Stimulated activated CD8-positive, alpha-beta memory T cell treated with anti-CD3 and anti-CD28 coated beads, Interleukin-7, amount 100 ng/mL, for 24 hours (primary cell): ENCODE measurements around the gene COL9A2.

Experiments used
- DNase-seq: peaks from one replicate; pipeline ENCODE4 v3.0.0-alpha.2; 2020; ENCODE audit warnings: low read depth

Gene COL9A2

DNA sequence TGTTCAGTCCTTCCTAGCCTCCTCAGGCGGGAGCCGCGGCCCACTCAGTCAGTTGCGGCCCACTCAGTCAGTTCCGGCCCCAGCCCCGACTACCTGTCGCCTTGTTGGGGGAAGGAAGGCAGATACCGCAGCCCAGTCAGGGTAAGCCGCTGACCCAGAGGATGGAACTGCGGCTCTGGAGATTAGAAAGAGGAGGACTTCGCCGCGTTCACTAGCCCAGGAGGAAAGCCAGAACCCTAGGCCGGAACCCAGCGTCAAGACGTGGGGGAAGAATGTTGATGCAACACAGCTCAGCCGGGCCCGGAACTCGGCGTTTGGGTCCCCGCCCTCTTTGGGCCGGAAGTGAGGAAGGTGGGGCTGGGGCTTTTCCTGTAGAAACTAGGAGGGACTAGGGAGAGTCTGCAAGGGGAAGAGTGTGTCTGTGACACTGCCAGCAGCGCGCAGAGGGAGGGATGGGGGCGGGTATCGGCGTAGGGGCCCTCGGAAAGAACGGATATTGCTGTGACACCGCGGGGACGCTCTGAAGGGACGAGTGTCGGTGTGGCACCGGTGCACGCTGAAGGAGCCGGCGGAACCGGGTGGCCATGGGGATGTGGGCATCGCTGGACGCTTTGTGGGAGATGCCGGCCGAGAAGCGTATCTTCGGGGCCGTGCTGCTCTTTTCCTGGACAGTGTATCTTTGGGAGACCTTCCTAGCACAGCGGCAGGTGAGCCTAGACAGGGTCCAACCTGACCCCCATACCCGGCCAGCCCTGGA, 59.2 kb downstream of the COL9A2 start, which contains the start of gene ZMPSTE24:
TSS of gene ZMPSTE24 (plus strand) at position 549 of the 757 bp plus-strand sequence. CDS start at position 585, 36 bp downstream.
- DNase-seq: peak; percentile 91

DNA sequence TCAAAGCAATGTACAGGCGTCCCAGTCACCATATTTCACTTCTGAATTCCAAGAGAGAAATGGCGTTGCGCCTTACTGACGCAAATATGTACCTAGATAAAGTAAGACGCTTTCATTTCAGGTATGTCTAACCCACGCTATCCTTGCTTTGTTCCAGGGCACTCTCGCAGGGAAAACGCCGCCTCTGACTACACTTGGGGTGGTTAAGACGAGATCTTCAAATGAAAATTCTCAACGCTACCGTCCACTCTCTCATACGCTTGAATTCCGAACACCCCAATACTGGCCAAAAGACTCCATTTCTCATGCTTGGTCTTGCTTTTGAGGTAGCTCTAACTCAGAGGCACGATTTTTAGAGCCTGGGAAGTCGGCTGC, 59.8 kb downstream of the COL9A2 start:
- DNase-seq: peak; percentile 1

DNA sequence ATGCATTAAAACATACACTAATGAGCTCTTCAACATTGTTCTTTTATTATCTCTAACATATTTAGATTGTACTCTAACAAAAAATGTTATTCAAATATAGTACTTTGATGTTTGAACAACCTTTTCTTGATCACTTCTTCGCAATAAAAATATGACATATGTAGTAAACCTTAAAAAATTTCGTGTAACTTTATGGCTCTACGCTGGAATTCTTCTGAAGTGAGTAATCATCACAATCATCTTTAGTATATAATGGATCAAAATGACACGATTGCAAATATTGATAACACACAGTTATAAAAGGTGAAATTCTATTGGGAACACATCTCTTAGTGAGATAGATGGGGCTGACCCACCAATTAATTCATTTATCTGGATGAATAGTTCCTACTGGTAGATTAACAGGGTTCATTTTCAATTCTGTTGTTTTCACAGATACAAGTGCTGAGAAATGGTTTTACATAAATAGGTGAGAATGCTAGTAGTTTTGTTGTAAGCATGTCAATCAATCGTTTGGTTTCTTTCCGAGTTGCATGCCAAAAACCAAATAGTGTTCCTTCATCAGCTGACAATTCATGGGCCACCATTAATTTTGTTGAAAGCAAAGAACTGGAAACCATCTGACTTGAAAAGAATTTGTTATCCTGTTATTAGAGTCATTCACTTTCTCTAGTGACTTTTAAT, 60.5 kb downstream of the COL9A2 start:
- no peak for DNase-seq

DNA sequence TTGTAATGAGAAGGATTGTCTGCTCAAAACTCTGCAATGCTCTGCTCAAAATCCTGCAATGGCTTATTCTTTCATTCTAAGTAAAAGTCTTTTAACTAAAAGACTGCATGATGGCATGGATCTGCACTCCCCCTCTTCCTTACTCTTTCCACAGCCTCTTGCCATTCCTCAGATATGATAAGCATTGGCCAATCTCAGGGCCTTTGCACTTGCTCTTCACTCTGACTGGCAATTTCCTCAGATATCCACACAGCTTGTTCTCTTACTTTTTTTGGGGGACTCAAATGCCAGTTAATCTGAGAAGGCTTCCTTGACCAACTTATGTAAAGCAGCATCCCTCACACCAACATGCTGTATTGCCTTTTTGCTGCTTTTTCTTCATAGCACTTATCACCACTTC, 61.9 kb downstream of the COL9A2 start:
- no peak for DNase-seq

DNA sequence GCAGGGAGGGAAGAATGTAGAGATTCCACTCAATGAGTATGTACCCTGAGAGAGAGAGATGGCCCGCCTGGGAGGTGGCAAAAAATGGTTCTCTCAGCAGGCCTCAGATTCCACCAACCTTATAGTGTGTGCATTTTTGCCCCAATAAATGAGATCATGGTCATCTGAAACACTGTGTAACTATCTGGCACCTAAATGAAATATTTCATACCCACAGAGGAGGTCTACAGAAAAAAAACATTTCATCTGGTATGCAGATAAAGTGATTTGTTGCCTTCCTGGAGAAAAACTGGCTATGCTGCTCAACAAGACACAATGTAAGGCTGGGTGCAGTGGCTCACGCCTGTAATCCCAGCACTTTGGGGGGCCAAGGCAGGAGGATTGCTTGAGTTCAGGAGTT, 64.5 kb downstream of the COL9A2 start:
- no peak for DNase-seq

DNA sequence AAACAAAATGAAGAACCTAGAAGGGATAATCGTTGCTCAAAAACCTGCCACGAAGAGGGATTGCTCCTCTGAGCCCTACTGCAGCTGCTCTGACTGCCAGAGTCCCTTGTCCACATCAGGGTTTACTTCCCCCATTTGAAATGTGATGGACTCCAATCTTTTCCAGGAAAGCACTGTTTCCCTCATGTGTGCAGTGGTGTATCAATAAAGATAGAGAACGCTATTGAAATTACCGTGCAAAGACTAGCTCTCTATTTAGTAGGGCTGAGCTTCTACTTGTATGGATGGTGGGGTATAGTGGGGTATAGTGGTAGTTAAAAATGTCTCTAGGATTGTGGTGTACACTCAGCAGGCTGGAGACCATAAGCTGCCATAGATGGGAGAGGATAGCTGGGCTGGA, 65.6 kb downstream of the COL9A2 start:
- no peak for DNase-seq
